DND-41 (cell line): ENCODE measurements around the gene ABCC12.
"Not testable (repeated sequence)": the region's sequence is repeated elsewhere in the genome, so short reads cannot be mapped to it uniquely, and the experiment has no call there.

ENCODE experiments used
- ATAC-seq: fragments of 200-7000 bp; cut with Tn5 transposase; 3 replicates; pipeline ENCODE4 v1.9.1; 2021; ENCODE audit warnings: low read depth; ENCODE audit not compliant: insufficient read depth
- DNase-seq: peaks from one replicate; pipeline ENCODE4 v3.0.0-alpha.2; 2020
- H2AFZ ChIP-seq: 2 replicates; pipeline ENCODE4 v1.6.0; 2012; ENCODE audit warnings: low read depth, low read length
- H3K27ac ChIP-seq: 2 replicates; pipeline ENCODE4 v1.5.1; 2012; ENCODE audit warnings: low read length, inconsistent platforms
- H3K27me3 ChIP-seq: fragments of 200-600 bp; sonication (generic); 2 replicates; pipeline ENCODE4 v1.6.0; 2012; ENCODE audit warnings: low read length, mild to moderate bottlenecking, inconsistent platforms; ENCODE audit not compliant: insufficient read depth, poor library complexity
- H3K36me3 ChIP-seq: 2 replicates; pipeline ENCODE4 v1.5.1; 2012; ENCODE audit warnings: low read length, inconsistent platforms; ENCODE audit not compliant: insufficient read depth
- H3K4me1 ChIP-seq: 2 replicates; pipeline ENCODE4 v1.5.1; 2012; ENCODE audit warnings: mild to moderate bottlenecking, low read length; ENCODE audit not compliant: insufficient read depth
- H3K4me2 ChIP-seq: 2 replicates; pipeline ENCODE4 v1.6.0; 2012; ENCODE audit warnings: mild to moderate bottlenecking, moderate library complexity, low read length, inconsistent platforms; ENCODE audit not compliant: insufficient read depth
- H3K4me3 ChIP-seq, 2 experiments: fragments of 200-600 bp in 1 of 2; shearing (Covaris generic) in 1 of 2; 2 replicates each; pipeline ENCODE4 v1.5.1; 2012 to 2016; ENCODE audit warnings: inconsistent platforms in 2 of 2, low read length in 2 of 2, mild to moderate bottlenecking in 2 of 2, low read depth in 1 of 2, moderate library complexity in 1 of 2
- H3K79me2 ChIP-seq: 2 replicates; pipeline ENCODE4 v1.6.0; 2012; ENCODE audit warnings: low read length, inconsistent platforms; ENCODE audit not compliant: insufficient read depth
- H3K9ac ChIP-seq: 2 replicates; pipeline ENCODE4 v1.6.0; 2012; ENCODE audit warnings: low read depth, mild to moderate bottlenecking, inconsistent platforms, low read length, moderate library complexity
- H3K9me3 ChIP-seq: 2 replicates; pipeline ENCODE4 v1.5.1; 2012; ENCODE audit warnings: low read length, moderate library complexity, mild to moderate bottlenecking, inconsistent platforms; ENCODE audit not compliant: insufficient read depth, severe bottlenecking
- H4K20me1 ChIP-seq: 2 replicates; pipeline ENCODE4 v1.6.0; 2012; ENCODE audit warnings: low read length; ENCODE audit not compliant: insufficient read depth
- CTCF ChIP-seq: IDR thresholded peaks from 2 replicates; pipeline ENCODE4 v1.5.1; 2012; ENCODE audit warnings: borderline replicate concordance, low read length, moderate library complexity, mild to moderate bottlenecking; ENCODE audit not compliant: poor library complexity, severe bottlenecking; ENCODE audit errors: extremely low read depth
- EZH2 ChIP-seq: IDR thresholded peaks from 3 replicates; pipeline ENCODE4 v1.6.1; 2012; ENCODE audit warnings: borderline replicate concordance, low read depth, mild to moderate bottlenecking, moderate library complexity, low read length, inconsistent platforms; ENCODE audit not compliant: severe bottlenecking

The ABCC12 gene

GRCh38 chr16:48184681-48185080, 28.9 kb upstream of the ABCC12 start:
- no peak overlapping the region for H3K4me2 ChIP-seq
- DNase-seq = no peak
- no peaks in the 10 kb centered on the region for H3K9me3 ChIP-seq
- no peak overlapping the region for H3K27ac ChIP-seq
- no peaks in the 10 kb centered on the region for H3K27me3 ChIP-seq
- no peaks in the 10 kb centered on the region for H3K79me2 ChIP-seq
- H3K4me3 ChIP-seq = no peak overlapping the region
- H3K4me1 ChIP-seq = no peaks in the 10 kb centered on the region
- no peak for TF ChIP-seq EZH2
- TF ChIP-seq CTCF = no peak
- no peak overlapping the region for H2AFZ ChIP-seq
- no peaks in the 10 kb centered on the region for H3K36me3 ChIP-seq
- no peak overlapping the region for H3K9ac ChIP-seq
- H4K20me1 ChIP-seq = no peaks in the 10 kb centered on the region
- no peak for ATAC-seq

GRCh38 chr16:48182979-48183537, 27.3 kb upstream of the ABCC12 start:
- DNase-seq (no peak), ATAC-seq (no peak)
- H3K27me3 ChIP-seq = no peaks in the 10 kb centered on the region
- H4K20me1 ChIP-seq = no peaks in the 10 kb centered on the region
- H3K4me1 ChIP-seq = no peaks in the 10 kb centered on the region
- no peaks in the 10 kb centered on the region for H3K79me2 ChIP-seq
- H3K9me3 ChIP-seq = no peaks in the 10 kb centered on the region
- H3K27ac ChIP-seq = no peak overlapping the region
- no peak for TF ChIP-seq EZH2
- H3K4me2 ChIP-seq = no peak overlapping the region
- no peaks in the 10 kb centered on the region for H3K36me3 ChIP-seq
- no peak overlapping the region for H3K4me3 ChIP-seq
- no peak overlapping the region for H3K9ac ChIP-seq
- no peak overlapping the region for H2AFZ ChIP-seq

- H3K27ac ChIP-seq, H3K4me3 ChIP-seq, ATAC-seq, H3K9ac ChIP-seq, H3K9me3 ChIP-seq, H2AFZ ChIP-seq, DNase-seq, H3K36me3 ChIP-seq, H4K20me1 ChIP-seq, H3K4me1 ChIP-seq, H3K4me2 ChIP-seq, H3K79me2 ChIP-seq, H3K27me3 ChIP-seq: not testable (repeated sequence)
Measured at GRCh38 chr16:48181746-48182520, 26.1 kb upstream of the ABCC12 start.

GRCh38 chr16:48180868-48181480, 25.2 kb upstream of the ABCC12 start:
- TF ChIP-seq CTCF = no peak
- no peak for TF ChIP-seq EZH2
- Histone ChIP-seq H3K9ac (no peak overlapping the region), H2AFZ (no peak overlapping the region), H3K27me3 (no peaks in the 10 kb centered on the region), H3K79me2 (no peaks in the 10 kb centered on the region), H3K4me2 (no peak overlapping the region), H3K36me3 (no peaks in the 10 kb centered on the region), H3K4me3 (no peak overlapping the region), H3K4me1 (no peaks in the 10 kb centered on the region), H4K20me1 (no peaks in the 10 kb centered on the region), H3K27ac (no peak overlapping the region), H3K9me3 (no peaks in the 10 kb centered on the region)
- no peak for DNase-seq
- no peak for ATAC-seq
